Measurements from ENCODE around the gene PAM16. TPM values are rescaled to one million over a fixed set of nuclear protein-coding genes. Genes with fewer than 3 reads are reported as not detected.

The PAM16 gene
- total RNA-seq, 1 experiment from 2014 or later: 104 TPM

- intact Hi-C loops (cut with micrococcal nuclease; ENCODE audit: unreplicated experiment) (loop anchor here (1.0 kb wide), 1 partner anchor 44 kb away; no protein-coding TSS in a partner anchor), in situ Hi-C loops (cut with HindIII; ENCODE audit: low pct_unique_long_range_greater_than_20kb, low sequenced_read_pairs) (no loop called here)
- H3K27me3 ChIP-seq (ENCODE audit: control insufficient read depth, insufficient read depth, low read length): no peaks in the 10 kb centered on the region
- DNase-seq (ENCODE audit: low read depth, low spot score) (no peak), ATAC-seq (no peak)
- no peaks in the 10 kb centered on the region for H3K36me3 ChIP-seq (ENCODE audit: control insufficient read depth, insufficient read depth, low read length)
- H3K9me3 ChIP-seq (ENCODE audit: control insufficient read depth, insufficient read depth, low read depth, low read length): no peaks in the 10 kb centered on the region
- POLR2A ChIA-PET: no interaction called here
- H3K27ac ChIP-seq (ENCODE audit: low read length): no peak overlapping the region
- no TSS peak for BruUV-seq (replicated peaks)
- CTCF ChIA-PET: interaction anchor here (0.8 to 2.3 kb wide), 5 partner anchors 15 to 43 kb away, joined by 3 to 35 read pairs (median 5); no protein-coding TSS in a partner anchor
- TF ChIP-seq CTCF (IDR thresholded peaks at IDR 0.05) (no peak), TCF7L2 (IDR thresholded peaks at IDR 0.05; ENCODE audit: low read depth, low read length) (no peak), REST (IDR thresholded peaks at IDR 0.05; ENCODE audit: insufficient read depth in 1 of 2, low read depth in 2 of 2, low read length in 1 of 2) (no peak), SIN3A (IDR thresholded peaks at IDR 0.05; ENCODE audit: borderline replicate concordance, insufficient read depth, low read depth, low read length) (no peak), POLR2AphosphoS5 (IDR thresholded peaks at IDR 0.05; ENCODE audit: low read depth, low read length) (no peak)
- H3K4me1 ChIP-seq (ENCODE audit: control insufficient read depth, insufficient read depth, low read length): no peaks in the 10 kb centered on the region
- H3K4me3 ChIP-seq (ENCODE audit: low read depth in 2 of 2, low read length in 2 of 2): no peak overlapping the region
These were observed 8.8 kb upstream of the PAM16 start for GRCh38 chr16:4359914-4360313.

GRCh38 chr16:4358831-4359561 lies 7.9 kb upstream of the PAM16 start:
- TF ChIP-seq SIN3A (IDR thresholded peaks at IDR 0.05; ENCODE audit: borderline replicate concordance, insufficient read depth, low read depth, low read length) (no peak), CTCF (IDR thresholded peaks at IDR 0.05) (peak; percentile 96), POLR2AphosphoS5 (IDR thresholded peaks at IDR 0.05; ENCODE audit: low read depth, low read length) (no peak), REST (IDR thresholded peaks at IDR 0.05; ENCODE audit: insufficient read depth in 1 of 2, low read depth in 2 of 2, low read length in 1 of 2) (no peak), TCF7L2 (IDR thresholded peaks at IDR 0.05; ENCODE audit: low read depth, low read length) (no peak)
- Histone ChIP-seq H3K4me1 (ENCODE audit: control insufficient read depth, insufficient read depth, low read length) (no peaks in the 10 kb centered on the region), H3K9me3 (ENCODE audit: control insufficient read depth, insufficient read depth, low read depth, low read length) (no peaks in the 10 kb centered on the region), H3K4me3 (ENCODE audit: low read depth in 2 of 2, low read length in 2 of 2) (no peak overlapping the region), H3K36me3 (ENCODE audit: control insufficient read depth, insufficient read depth, low read length) (no peaks in the 10 kb centered on the region), H3K27me3 (ENCODE audit: control insufficient read depth, insufficient read depth, low read length) (no peaks in the 10 kb centered on the region), H3K27ac (ENCODE audit: low read length) (no peak overlapping the region)
- in situ Hi-C loops (cut with HindIII; ENCODE audit: low pct_unique_long_range_greater_than_20kb, low sequenced_read_pairs) (no loop called here), intact Hi-C loops (cut with micrococcal nuclease; ENCODE audit: unreplicated experiment) (loop anchor here (1.0 kb wide), 1 partner anchor 45 kb away; no protein-coding TSS in a partner anchor)
- DNase-seq (ENCODE audit: low read depth, low spot score) (no peak), ATAC-seq (peak; percentile 73)
- no TSS peak for BruUV-seq (replicated peaks)
- POLR2A ChIA-PET: no interaction called here
- CTCF ChIA-PET: interaction anchor here (0.8 to 2.3 kb wide), 5 partner anchors 16 to 45 kb away, joined by 3 to 35 read pairs (median 4); no protein-coding TSS in a partner anchor

All from Panc1 (cell line).